Femur (tissue), 1 donor: ENCODE results near the gene C6orf47.

Source experiments
- DNase-seq: peaks from one replicate; pipeline ENCODE4 v3.0.0-alpha.2; 2017

Gene C6orf47

GRCh38 chr6:31609519-31610406 lies 50.8 kb downstream of the C6orf47 start:
- DNase-seq: no peak
